Astrocyte (in vitro differentiated cells and primary cell): ENCODE measurements around the gene LGMN. TPM values are rescaled to one million over a fixed set of nuclear protein-coding genes. Genes with fewer than 3 reads are reported as not detected.
A peak's percentile ranks its signal among the peaks of the same experiment; 100 is the strongest.

ENCODE experiments used
- DNase-seq: peaks from one replicate; pipeline ENCODE4 v3.0.0-alpha.2; 2010; ENCODE audit warnings: low read depth
- FAIRE-seq: peaks from 2 replicates; lab custom pipeline; 2011; peaks lifted over from hg19 to GRCh38; lab: Jason Lieb, UNC
- H2AFZ ChIP-seq: 2 replicates; pipeline ENCODE4 v1.6.0; 2012; ENCODE audit warnings: low read depth, low read length, inconsistent platforms
- H3K27ac ChIP-seq: 2 replicates; pipeline ENCODE4 v1.5.1; 2011; ENCODE audit warnings: low read depth, low read length, inconsistent platforms
- H3K27me3 ChIP-seq: 2 replicates; pipeline ENCODE4 v1.6.0; 2011; ENCODE audit warnings: low read length, inconsistent platforms; ENCODE audit not compliant: insufficient read depth
- H3K36me3 ChIP-seq: 2 replicates; pipeline ENCODE4 v1.5.1; 2011; ENCODE audit warnings: low read length, inconsistent platforms; ENCODE audit not compliant: insufficient read depth
- H3K4me1 ChIP-seq: 2 replicates; pipeline ENCODE4 v1.5.1; 2011; ENCODE audit warnings: low read length, inconsistent platforms; ENCODE audit not compliant: insufficient read depth
- H3K4me2 ChIP-seq: 2 replicates; pipeline ENCODE4 v1.6.0; 2012; ENCODE audit warnings: low read length, inconsistent platforms
- H3K4me3 ChIP-seq: 2 replicates; pipeline ENCODE4 v1.5.1; 2011; ENCODE audit warnings: low read depth, mild to moderate bottlenecking, low read length, inconsistent platforms; ENCODE audit not compliant: insufficient read depth
- H3K79me2 ChIP-seq: 2 replicates; pipeline ENCODE4 v1.6.0; 2012; ENCODE audit warnings: mild to moderate bottlenecking, low read length, inconsistent platforms; ENCODE audit not compliant: insufficient read depth
- H3K9ac ChIP-seq: 2 replicates; pipeline ENCODE4 v1.6.0; 2012; ENCODE audit warnings: mild to moderate bottlenecking, low read length, inconsistent platforms
- H3K9me3 ChIP-seq: 2 replicates; pipeline ENCODE4 v1.5.1; 2012; ENCODE audit warnings: low read depth, mild to moderate bottlenecking, low read length, inconsistent platforms; ENCODE audit not compliant: insufficient read depth
- H4K20me1 ChIP-seq: 2 replicates; pipeline ENCODE4 v1.6.0; 2012; ENCODE audit warnings: low read length, inconsistent platforms; ENCODE audit not compliant: insufficient read depth
- H3K27ac Mint-ChIP-seq: one replicate; pipeline ENCODE4 v1.8.0; 2021; ENCODE audit warnings: mild to moderate bottlenecking, mixed read lengths; ENCODE audit not compliant: unreplicated experiment
- H3K27me3 Mint-ChIP-seq: one replicate; pipeline ENCODE4 v1.8.0; 2021; ENCODE audit warnings: low read depth, mixed read lengths; ENCODE audit not compliant: unreplicated experiment
- H3K36me3 Mint-ChIP-seq: one replicate; pipeline ENCODE4 v1.8.0; 2021; ENCODE audit warnings: low read depth, mixed read lengths; ENCODE audit not compliant: unreplicated experiment
- H3K4me1 Mint-ChIP-seq: one replicate; pipeline ENCODE4 v1.8.0; 2021; ENCODE audit warnings: low read depth, mixed read lengths; ENCODE audit not compliant: unreplicated experiment
- H3K4me3 Mint-ChIP-seq: one replicate; pipeline ENCODE4 v1.8.0; 2021; ENCODE audit warnings: mild to moderate bottlenecking, moderate library complexity, mixed read lengths; ENCODE audit not compliant: unreplicated experiment
- H3K9me3 Mint-ChIP-seq: one replicate; pipeline ENCODE4 v1.8.0; 2021; ENCODE audit warnings: mild to moderate bottlenecking, mixed read lengths; ENCODE audit not compliant: unreplicated experiment
- EZH2 ChIP-seq: IDR thresholded peaks from 2 replicates; pipeline ENCODE4 v1.6.1; 2012; ENCODE audit warnings: mild to moderate bottlenecking, low read length, inconsistent platforms; ENCODE audit not compliant: insufficient read depth
- total RNA-seq: library from RNA; stranded (reverse); gene quantifications from 2 replicates; pipeline ENCODE4 v1.2.1, GENCODE V29; 2021
- TF ChIP-seq, protein P1 (sequence below): IDR thresholded peaks from 2 replicates; pipeline ENCODE4 v1.5.1; 2011; ENCODE audit warnings: low read depth, mild to moderate bottlenecking, inconsistent platforms, low read length, moderate library complexity; ENCODE audit not compliant: insufficient read depth

Gene LGMN
- total RNA-seq, 1 donor from 2014 or later, result 232 TPM

GRCh38 chr14:92709340-92710000 is 39.0 kb downstream of the LGMN start:
- H3K4me1 ChIP-seq, result peaks cover 6% of the 10 kb centered on the region
- H3K27me3 ChIP-seq, result no peaks in the 10 kb centered on the region
- H3K4me3 Mint-ChIP-seq, result no peak overlapping the region
- no peaks in the 10 kb centered on the region for H3K79me2 ChIP-seq
- TF ChIP-seq, protein P1, sequence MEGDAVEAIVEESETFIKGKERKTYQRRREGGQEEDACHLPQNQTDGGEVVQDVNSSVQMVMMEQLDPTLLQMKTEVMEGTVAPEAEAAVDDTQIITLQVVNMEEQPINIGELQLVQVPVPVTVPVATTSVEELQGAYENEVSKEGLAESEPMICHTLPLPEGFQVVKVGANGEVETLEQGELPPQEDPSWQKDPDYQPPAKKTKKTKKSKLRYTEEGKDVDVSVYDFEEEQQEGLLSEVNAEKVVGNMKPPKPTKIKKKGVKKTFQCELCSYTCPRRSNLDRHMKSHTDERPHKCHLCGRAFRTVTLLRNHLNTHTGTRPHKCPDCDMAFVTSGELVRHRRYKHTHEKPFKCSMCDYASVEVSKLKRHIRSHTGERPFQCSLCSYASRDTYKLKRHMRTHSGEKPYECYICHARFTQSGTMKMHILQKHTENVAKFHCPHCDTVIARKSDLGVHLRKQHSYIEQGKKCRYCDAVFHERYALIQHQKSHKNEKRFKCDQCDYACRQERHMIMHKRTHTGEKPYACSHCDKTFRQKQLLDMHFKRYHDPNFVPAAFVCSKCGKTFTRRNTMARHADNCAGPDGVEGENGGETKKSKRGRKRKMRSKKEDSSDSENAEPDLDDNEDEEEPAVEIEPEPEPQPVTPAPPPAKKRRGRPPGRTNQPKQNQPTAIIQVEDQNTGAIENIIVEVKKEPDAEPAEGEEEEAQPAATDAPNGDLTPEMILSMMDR, result no peak
- no peak for TF ChIP-seq EZH2
- no peak for DNase-seq
- H3K4me2 ChIP-seq, result no peak overlapping the region
- H3K9me3 ChIP-seq, result no peaks in the 10 kb centered on the region
- H3K27ac Mint-ChIP-seq, result peak overlapping the region; percentile 16
- H3K27me3 Mint-ChIP-seq, result no peaks in the 10 kb centered on the region
- no peaks in the 10 kb centered on the region for H3K9me3 Mint-ChIP-seq
- H3K36me3 ChIP-seq, result no peaks in the 10 kb centered on the region
- peaks cover 6% of the 10 kb centered on the region for H3K4me1 Mint-ChIP-seq
- H3K36me3 Mint-ChIP-seq, result peaks cover 37% of the 10 kb centered on the region
- no peak overlapping the region for H3K27ac ChIP-seq
- H3K9ac ChIP-seq, result no peak overlapping the region
- H3K4me3 ChIP-seq, result no peak overlapping the region
- no peaks in the 10 kb centered on the region for H4K20me1 ChIP-seq
- H2AFZ ChIP-seq, result no peak overlapping the region
- FAIRE-seq, result no peak

- peaks cover 3% of the 10 kb centered on the region for H3K36me3 ChIP-seq
- H3K4me2 ChIP-seq, result no peak overlapping the region
- H3K9me3 ChIP-seq, result no peaks in the 10 kb centered on the region
- H3K4me1 ChIP-seq, result peaks cover 6% of the 10 kb centered on the region
- peaks cover 44% of the 10 kb centered on the region for H3K36me3 Mint-ChIP-seq
- no peaks in the 10 kb centered on the region for H3K27me3 ChIP-seq
- no peaks in the 10 kb centered on the region for H3K9me3 Mint-ChIP-seq
- no peak for FAIRE-seq
- no peak overlapping the region for H3K4me3 ChIP-seq
- DNase-seq, result no peak
- H3K27ac ChIP-seq, result no peak overlapping the region
- H3K27ac Mint-ChIP-seq, result no peak overlapping the region
- no peak overlapping the region for H2AFZ ChIP-seq
- no peaks in the 10 kb centered on the region for H3K79me2 ChIP-seq
- no peaks in the 10 kb centered on the region for H4K20me1 ChIP-seq
- no peak overlapping the region for H3K9ac ChIP-seq
- no peak overlapping the region for H3K4me3 Mint-ChIP-seq
- no peaks in the 10 kb centered on the region for H3K27me3 Mint-ChIP-seq
- TF ChIP-seq, protein P1, result no peak
- no peak for TF ChIP-seq EZH2
- peaks cover 6% of the 10 kb centered on the region for H3K4me1 Mint-ChIP-seq
These were observed 42.0 kb downstream of the LGMN start for GRCh38 chr14:92706386-92706785.

DNA sequence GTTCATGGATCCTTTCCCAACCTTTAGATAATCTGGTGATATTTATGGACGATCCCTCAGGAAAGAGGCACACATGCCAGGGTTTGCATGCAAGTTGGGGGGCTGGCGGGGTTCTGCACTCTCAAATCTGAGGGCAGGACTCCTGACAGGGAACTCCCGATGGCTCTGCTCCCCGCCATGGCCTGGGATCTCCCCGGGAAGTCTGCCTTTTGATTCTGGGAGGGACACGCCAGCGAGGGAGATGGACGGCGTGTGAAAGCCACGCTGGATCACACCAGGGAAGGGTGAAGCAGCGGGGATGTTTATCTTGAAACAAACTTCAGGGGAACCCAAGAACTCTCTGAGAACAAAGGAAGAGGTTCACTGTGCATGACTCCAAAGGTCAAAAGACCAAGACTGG is 43.6 kb downstream of the LGMN start:
- Mint-ChIP-seq H3K36me3 (peaks cover 38% of the 10 kb centered on the region), H3K9me3 (no peaks in the 10 kb centered on the region), H3K4me3 (no peak overlapping the region), H3K4me1 (peaks cover 4% of the 10 kb centered on the region), H3K27me3 (peaks cover 2% of the 10 kb centered on the region), H3K27ac (no peak overlapping the region)
- no peak for TF ChIP-seq EZH2
- TF ChIP-seq, protein P1, result no peak
- Histone ChIP-seq H4K20me1 (no peaks in the 10 kb centered on the region), H3K9ac (no peak overlapping the region), H3K4me1 (peaks cover 6% of the 10 kb centered on the region), H3K36me3 (peaks cover 3% of the 10 kb centered on the region), H3K27ac (no peak overlapping the region), H3K4me2 (no peak overlapping the region), H3K27me3 (no peaks in the 10 kb centered on the region), H3K9me3 (no peaks in the 10 kb centered on the region), H3K4me3 (no peak overlapping the region), H3K79me2 (no peaks in the 10 kb centered on the region), H2AFZ (no peak overlapping the region)
- FAIRE-seq (no peak), DNase-seq (no peak)
